ENCODE data around the gene SH2D3C. TPM values are rescaled to one million over a fixed set of nuclear protein-coding genes. Genes with fewer than 3 reads are reported as not detected.

The SH2D3C gene
- total and polyA plus RNA-seq, 2 of the 8 experiments (the other 6 are each of a cell fraction or from before 2014, with no cell fraction given): 6.4 to 8.1 TPM

- TF ChIP-seq EZH2 (IDR thresholded peaks at IDR 0.05; ENCODE audit: low read depth, low read length, severe bottlenecking) (no peak), CHD1 (IDR thresholded peaks at IDR 0.05; ENCODE audit: low read depth, low read length) (no peak), BACH1 (IDR thresholded peaks at IDR 0.05; ENCODE audit: low read length) (no peak), SP2 (IDR thresholded peaks at IDR 0.05; ENCODE audit: low read length) (no peak), POU5F1 (IDR thresholded peaks at IDR 0.05; ENCODE audit: low read depth, low read length) (no peak), RBBP5 (IDR thresholded peaks at IDR 0.05; ENCODE audit: borderline replicate concordance, low read depth, low read length) (peak; percentile 76; the same call in 1 of the 2 replicates), NRF1 (IDR thresholded peaks at IDR 0.05; ENCODE audit: low read depth, low read length) (no peak), CEBPB (IDR thresholded peaks at IDR 0.05; ENCODE audit: low read depth, low read length) (no peak), GABPA (IDR thresholded peaks at IDR 0.05; ENCODE audit: borderline replicate concordance, insufficient read depth, low read length) (peak; percentile 91), ASH2L (IDR thresholded peaks at IDR 0.05; ENCODE audit: low read length) (peak; percentile 88), MAFK (IDR thresholded peaks at IDR 0.05; ENCODE audit: low read depth, low read length) (no peak), POLR2A (IDR thresholded peaks at IDR 0.05; ENCODE audit: control extremely low read depth in 1 of 2, low read depth in 2 of 2, low read length in 2 of 2) (no peak), KDM1A (IDR thresholded peaks at IDR 0.05; ENCODE audit: borderline replicate concordance, low read length) (no peak), SRF (IDR thresholded peaks at IDR 0.05; ENCODE audit: low read depth, low read length) (no peak), RXRA (IDR thresholded peaks at IDR 0.05; ENCODE audit: insufficient read depth, low read depth, low read length) (no peak), CBX8 (IDR thresholded peaks at IDR 0.05; ENCODE audit: borderline replicate concordance, low read depth, low read length) (no peak), RFX5 (IDR thresholded peaks at IDR 0.05; ENCODE audit: borderline replicate concordance, low read depth, low read length) (no peak), SIRT6 (IDR thresholded peaks at IDR 0.05; ENCODE audit: low read length) (no peak), PHF8 (conservative IDR thresholded peaks at IDR 0.05; ENCODE audit: low read depth, low read length) (peak; percentile 83), FOSL1 (IDR thresholded peaks at IDR 0.05; ENCODE audit: insufficient read depth, low read depth, low read length) (0 out of 2 replicates have a peak, but pooled peaks have one; percentile 14), TCF12 (IDR thresholded peaks at IDR 0.05; ENCODE audit: low read depth, low read length) (no peak), TBP (IDR thresholded peaks at IDR 0.05; ENCODE audit: low read depth, low read length) (no peak), USF2 (IDR thresholded peaks at IDR 0.05; ENCODE audit: low read length) (no peak), CBX5 (IDR thresholded peaks at IDR 0.05; ENCODE audit: low read depth, low read length) (no peak), YY1 (IDR thresholded peaks at IDR 0.05; ENCODE audit: low read depth, low read length) (0 out of 2 replicates have a peak, but pooled peaks have one; percentile 10)
Measured at GRCh38 chr9:127785933-127786772, 7.7 kb upstream of the SH2D3C start, which contains the start of gene CDK9 (continued).
